ENCODE measurements around the gene C16orf74. TPM values are rescaled to one million over a fixed set of nuclear protein-coding genes. Genes with fewer than 3 reads are reported as not detected.

Gene C16orf74
- total RNA-seq, 1 donor from 2014 or later: 2.3 TPM

DNA sequence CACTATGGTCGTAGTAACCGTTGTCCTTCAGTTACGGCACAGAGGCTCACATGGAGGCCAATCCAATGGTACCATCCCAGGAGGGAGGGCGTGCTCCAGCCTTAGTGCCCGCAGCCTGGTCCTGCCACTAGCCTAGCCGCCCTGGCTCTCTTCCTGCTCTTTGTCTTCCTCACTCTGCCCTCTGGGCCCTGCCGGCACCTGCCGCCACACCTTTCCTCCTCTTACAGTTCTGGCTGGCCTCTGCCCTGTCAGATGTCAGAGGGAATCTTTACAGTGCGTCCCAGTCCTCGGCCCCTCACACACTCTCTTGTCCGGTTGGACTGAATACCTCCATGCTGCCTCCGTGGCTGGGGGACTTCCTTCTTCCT is 85.5 kb downstream of the C16orf74 start:
- Histone ChIP-seq H3K27me3 (ENCODE audit: low read depth) (no peaks in the 10 kb centered on the region), H3K36me3 (peaks cover 93% of the 10 kb centered on the region), H3K9me3 (replicated peaks) (no peaks in the 10 kb centered on the region), H3K4me1 (peaks cover 5% of the 10 kb centered on the region), H3K27ac (replicated peaks) (no peak overlapping the region), H3K4me3 (no peak overlapping the region)
- intact Hi-C loops (cut with micrococcal nuclease): no loop called here
- TF ChIP-seq, protein P1, sequence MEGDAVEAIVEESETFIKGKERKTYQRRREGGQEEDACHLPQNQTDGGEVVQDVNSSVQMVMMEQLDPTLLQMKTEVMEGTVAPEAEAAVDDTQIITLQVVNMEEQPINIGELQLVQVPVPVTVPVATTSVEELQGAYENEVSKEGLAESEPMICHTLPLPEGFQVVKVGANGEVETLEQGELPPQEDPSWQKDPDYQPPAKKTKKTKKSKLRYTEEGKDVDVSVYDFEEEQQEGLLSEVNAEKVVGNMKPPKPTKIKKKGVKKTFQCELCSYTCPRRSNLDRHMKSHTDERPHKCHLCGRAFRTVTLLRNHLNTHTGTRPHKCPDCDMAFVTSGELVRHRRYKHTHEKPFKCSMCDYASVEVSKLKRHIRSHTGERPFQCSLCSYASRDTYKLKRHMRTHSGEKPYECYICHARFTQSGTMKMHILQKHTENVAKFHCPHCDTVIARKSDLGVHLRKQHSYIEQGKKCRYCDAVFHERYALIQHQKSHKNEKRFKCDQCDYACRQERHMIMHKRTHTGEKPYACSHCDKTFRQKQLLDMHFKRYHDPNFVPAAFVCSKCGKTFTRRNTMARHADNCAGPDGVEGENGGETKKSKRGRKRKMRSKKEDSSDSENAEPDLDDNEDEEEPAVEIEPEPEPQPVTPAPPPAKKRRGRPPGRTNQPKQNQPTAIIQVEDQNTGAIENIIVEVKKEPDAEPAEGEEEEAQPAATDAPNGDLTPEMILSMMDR (IDR thresholded peaks at IDR 0.05; ENCODE audit: borderline replicate concordance): no peak
- no peak for DNase-seq

DNA sequence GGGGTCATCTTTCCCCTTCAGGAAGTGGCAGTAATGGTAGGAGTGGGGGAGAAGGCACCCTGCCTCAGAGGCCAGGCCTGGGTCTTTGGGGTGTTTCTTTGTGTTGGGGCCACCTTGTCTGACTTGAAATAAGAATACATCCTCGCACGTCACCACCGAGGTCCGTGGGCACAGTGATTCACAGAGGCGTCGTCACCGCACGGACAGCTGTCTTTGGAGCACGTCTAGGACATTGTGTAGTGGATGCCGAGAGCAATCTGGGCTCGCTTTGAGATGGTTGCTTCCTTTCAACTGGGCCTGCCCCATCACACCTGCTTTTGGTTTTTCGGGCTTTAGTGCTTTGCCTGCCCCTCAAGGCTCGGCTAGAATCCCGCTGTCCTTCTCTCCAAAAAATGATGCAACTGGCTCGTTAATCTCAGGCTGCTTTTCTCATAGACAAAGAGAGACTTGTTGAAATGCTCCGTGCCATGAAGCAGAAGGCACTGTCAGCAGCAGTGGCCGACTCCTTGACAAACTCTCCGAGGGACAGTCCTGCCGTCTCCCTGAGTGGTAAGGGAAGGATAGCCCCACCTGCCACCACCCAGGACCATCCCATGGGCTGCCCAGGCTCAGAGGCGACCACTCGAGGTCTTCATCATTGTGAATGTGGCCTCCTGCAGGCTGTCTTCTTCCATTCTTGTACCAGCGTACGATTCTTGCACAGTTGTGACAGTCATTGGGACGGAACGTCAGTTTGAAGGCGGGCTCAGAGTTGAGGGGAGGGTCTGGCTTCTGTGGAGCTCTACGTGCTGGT is 86.1 kb downstream of the C16orf74 start:
- Histone ChIP-seq H3K36me3 (peaks cover 87% of the 10 kb centered on the region), H3K27ac (replicated peaks) (no peak overlapping the region), H3K4me1 (peaks cover 11% of the 10 kb centered on the region), H3K9me3 (replicated peaks) (no peaks in the 10 kb centered on the region), H3K27me3 (ENCODE audit: low read depth) (no peaks in the 10 kb centered on the region), H3K4me3 (no peak overlapping the region)
- DNase-seq: no peak
- TF ChIP-seq, protein P1 (IDR thresholded peaks at IDR 0.05; ENCODE audit: borderline replicate concordance): no peak
- intact Hi-C loops (cut with micrococcal nuclease): no loop called here

DNA sequence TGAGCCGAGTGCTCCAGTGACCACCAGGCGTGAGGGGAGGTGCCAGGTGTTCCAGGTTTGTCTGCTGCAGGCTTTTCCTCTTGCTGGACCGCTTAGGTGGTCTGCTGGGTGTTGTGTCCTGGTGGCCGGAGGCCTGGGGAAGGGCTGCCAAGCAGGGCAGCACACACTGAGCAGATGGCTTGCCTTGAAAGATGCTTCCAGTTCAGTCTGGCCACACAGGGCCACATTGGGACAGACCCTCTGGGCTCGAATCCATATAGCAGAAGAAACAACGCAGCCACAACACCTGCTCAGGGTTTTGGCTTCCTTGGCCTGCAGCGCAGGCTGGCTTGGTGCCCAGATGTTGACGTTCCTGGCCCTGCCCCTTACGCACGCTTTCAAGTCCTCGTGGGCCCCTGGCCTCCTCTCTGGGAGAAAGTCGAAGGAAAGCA is 87.0 kb downstream of the C16orf74 start:
- peak; percentile 20 for DNase-seq
- Histone ChIP-seq H3K27me3 (ENCODE audit: low read depth) (no peaks in the 10 kb centered on the region), H3K27ac (replicated peaks) (no peak overlapping the region), H3K4me1 (peaks cover 20% of the 10 kb centered on the region), H3K9me3 (replicated peaks) (no peaks in the 10 kb centered on the region), H3K4me3 (no peak overlapping the region), H3K36me3 (peaks cover 81% of the 10 kb centered on the region)
- intact Hi-C loops (cut with micrococcal nuclease): no loop called here
- TF ChIP-seq, protein P1 (IDR thresholded peaks at IDR 0.05; ENCODE audit: borderline replicate concordance): no peak

DNA sequence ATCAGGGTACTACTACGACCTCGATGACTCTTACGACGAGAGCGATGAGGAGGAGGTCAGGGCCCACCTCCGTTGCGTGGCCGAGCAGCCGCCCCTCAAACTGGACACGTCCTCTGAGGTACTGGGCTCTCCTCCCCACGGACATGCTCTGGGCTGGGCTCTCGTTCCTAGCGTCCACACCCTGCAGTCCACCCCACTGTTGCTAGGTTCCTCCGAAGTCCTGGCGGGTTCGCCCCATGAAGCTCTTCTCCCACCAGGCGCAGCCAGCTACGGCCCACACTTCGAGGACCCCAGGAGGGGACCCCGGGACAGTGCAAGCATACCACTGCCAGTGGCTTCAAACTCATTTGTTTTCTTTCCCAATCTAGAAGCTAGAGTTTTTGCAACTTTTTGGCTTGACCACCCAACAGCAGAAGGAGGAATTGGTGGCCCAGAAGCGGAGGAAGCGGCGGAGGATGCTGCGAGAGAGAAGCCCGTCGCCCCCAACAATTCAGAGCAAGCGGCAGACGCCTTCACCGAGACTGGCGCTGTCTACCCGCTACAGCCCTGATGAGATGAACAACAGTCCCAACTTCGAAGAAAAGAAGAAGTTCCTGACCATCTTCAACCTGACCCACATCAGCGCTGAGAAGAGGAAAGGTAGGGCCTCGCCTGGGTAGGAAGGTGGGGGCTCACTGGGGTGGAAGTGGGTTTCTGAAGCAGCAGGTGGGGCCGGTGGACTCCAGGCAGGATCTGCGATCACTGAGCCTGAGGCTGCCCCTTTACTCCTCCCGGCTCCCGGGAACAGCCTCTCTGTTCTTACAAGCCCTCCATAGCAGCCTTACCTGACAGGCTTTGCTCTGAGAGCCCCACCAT is 87.7 kb downstream of the C16orf74 start:
- no peak for DNase-seq
- TF ChIP-seq, protein P1 (IDR thresholded peaks at IDR 0.05; ENCODE audit: borderline replicate concordance): no peak
- Histone ChIP-seq H3K27ac (replicated peaks) (no peak overlapping the region), H3K4me1 (peaks cover 23% of the 10 kb centered on the region), H3K4me3 (no peak overlapping the region), H3K9me3 (replicated peaks) (no peaks in the 10 kb centered on the region), H3K36me3 (peaks cover 81% of the 10 kb centered on the region), H3K27me3 (ENCODE audit: low read depth) (no peaks in the 10 kb centered on the region)
- intact Hi-C loops (cut with micrococcal nuclease): no loop called here

DNA sequence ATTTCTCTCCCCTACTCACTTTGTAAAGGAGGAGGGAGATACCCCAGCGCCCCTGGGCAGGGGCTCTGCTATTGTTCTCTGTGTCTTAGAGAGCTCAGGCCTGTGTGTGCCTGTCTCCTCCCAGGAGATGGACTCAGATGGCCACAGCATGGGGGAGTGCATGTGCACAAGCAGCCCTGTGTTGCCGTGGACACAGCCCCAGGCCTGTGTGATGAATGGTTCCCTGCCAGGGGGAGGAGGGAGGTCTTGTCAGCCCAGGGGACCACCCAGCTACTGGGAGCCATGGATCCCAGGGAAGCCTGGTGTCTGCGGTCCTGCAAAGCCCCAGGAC is 88.4 kb downstream of the C16orf74 start:
- no peak for DNase-seq
- Histone ChIP-seq H3K27ac (replicated peaks) (no peak overlapping the region), H3K9me3 (replicated peaks) (no peaks in the 10 kb centered on the region), H3K36me3 (peaks cover 80% of the 10 kb centered on the region), H3K4me1 (peaks cover 23% of the 10 kb centered on the region), H3K27me3 (ENCODE audit: low read depth) (no peaks in the 10 kb centered on the region), H3K4me3 (no peak overlapping the region)
- TF ChIP-seq, protein P1 (IDR thresholded peaks at IDR 0.05; ENCODE audit: borderline replicate concordance): no peak
- intact Hi-C loops (cut with micrococcal nuclease): no loop called here
